B cell (primary cell): ENCODE measurements around the gene ASGR2. TPM values are rescaled to one million over a fixed set of nuclear protein-coding genes. Genes with fewer than 3 reads are reported as not detected.
"Not testable (repeated sequence)": the region's sequence is repeated elsewhere in the genome, so short reads cannot be mapped to it uniquely, and the experiment has no call there.

Experiments used
- ATAC-seq: fragments of 200-7000 bp; cut with Tn5 transposase; one replicate; pipeline ENCODE4 v1.10.0; 2021; ENCODE audit warnings: low read depth, mild to moderate bottlenecking, moderate number of reproducible peaks, moderate library complexity
- CTCF ChIA-PET: fragments of 350-600 bp; sonication (Branson Sonifier 250); formaldehyde crosslinking; loops from one replicate; lab custom pipeline; 2021; ENCODE audit warnings: antibody characterized with exemption, inconsistent platforms; lab: Charles Lee
- POLR2A ChIA-PET: fragments of 350-600 bp; sonication (Branson Sonifier 250); formaldehyde crosslinking; loops from one replicate; lab custom pipeline; 2021; ENCODE audit warnings: antibody characterized with exemption; lab: Charles Lee
- DNase-seq: peaks from one replicate; pipeline ENCODE4 v3.0.0; 2013
- H2AFZ ChIP-seq: 2 replicates; pipeline ENCODE4 v1.6.1; 2012; ENCODE audit warnings: mild to moderate bottlenecking, low read depth, low read length; ENCODE audit not compliant: insufficient read depth, poor library complexity, severe bottlenecking
- H3K27ac ChIP-seq, 2 donors: 1 replicate in 1 of 2; 2 replicates in 1 of 2; pipeline ENCODE4 v1.5.1; 2012 to 2013; ENCODE audit warnings: low read length in 2 of 2, mild to moderate bottlenecking in 2 of 2, moderate library complexity in 1 of 2
- H3K27me3 ChIP-seq, 4 experiments: fragments of 200-600 bp in 1 of 4; sonication (generic) in 1 of 4; replicated peaks in 1 of 4; 1 replicate in 2 of 4; 2 replicates in 2 of 4; pipeline versions ENCODE4 v1.6.1 to v1.7.0; 2013 to 2016; ENCODE audit warnings: low read length in 3 of 4, mild to moderate bottlenecking in 2 of 4, mixed read lengths in 1 of 4, moderate library complexity in 1 of 4; ENCODE audit not compliant: insufficient read depth in 4 of 4, control insufficient read depth in 3 of 4; ENCODE audit errors: control extremely low read depth in 1 of 4
- H3K36me3 ChIP-seq, 2 experiments: replicated peaks in 1 of 2; 1 replicate in 1 of 2; 2 replicates in 1 of 2; pipeline versions ENCODE4 v1.6.1 to v1.7.1; 2013; ENCODE audit warnings: low read length in 1 of 2; ENCODE audit not compliant: insufficient read depth in 2 of 2, control insufficient read depth in 1 of 2; ENCODE audit errors: control extremely low read depth in 1 of 2, extremely low read depth in 1 of 2
- H3K4me1 ChIP-seq, 2 donors: fragments of 200-600 bp in 1 of 2; sonication (generic) in 1 of 2; 1 replicate in 1 of 2; 2 replicates in 1 of 2; pipeline versions ENCODE4 v1.5.1 to v1.6.1; 2013 to 2017; ENCODE audit warnings: low read length in 2 of 2; ENCODE audit not compliant: control insufficient read depth in 2 of 2, insufficient read depth in 2 of 2
- H3K4me2 ChIP-seq: replicated peaks from 2 replicates; pipeline ENCODE3; 2012; ENCODE audit warnings: mild to moderate bottlenecking, low read depth, low read length; ENCODE audit not compliant: poor library complexity, severe bottlenecking
- H3K4me3 ChIP-seq, 5 experiments: fragments of 200-600 bp in 1 of 5; sonication (generic) in 1 of 5; 1 replicate in 3 of 5; 2 replicates in 2 of 5; pipeline versions ENCODE4 v1.5.1 to v1.7.0; 2011 to 2016; ENCODE audit warnings: low read length in 4 of 5, mild to moderate bottlenecking in 4 of 5, low read depth in 2 of 5, control low read depth in 1 of 5, moderate library complexity in 1 of 5; ENCODE audit not compliant: insufficient read depth in 1 of 5; ENCODE audit errors: control extremely low read depth in 1 of 5, extremely low read depth in 1 of 5
- H3K79me2 ChIP-seq: fragments of 200-600 bp; sonication (generic); one replicate; pipeline ENCODE4 v1.6.0; 2016; ENCODE audit warnings: low read length; ENCODE audit not compliant: control insufficient read depth, insufficient read depth
- H3K9ac ChIP-seq: fragments of 200-600 bp; sonication (generic); 2 replicates; pipeline ENCODE4 v1.6.1; 2017; ENCODE audit warnings: mild to moderate bottlenecking, low read length, moderate library complexity
- H3K9me3 ChIP-seq, 3 donors: one replicate each; pipeline versions ENCODE4 v1.6.1 to v1.7.1; 2013; ENCODE audit warnings: low read length in 2 of 3; ENCODE audit not compliant: control insufficient read depth in 2 of 3, insufficient read depth in 1 of 3; ENCODE audit errors: control extremely low read depth in 1 of 3
- H4K20me1 ChIP-seq: 2 replicates; pipeline ENCODE4 v1.6.0; 2012; ENCODE audit warnings: mild to moderate bottlenecking, low read length; ENCODE audit not compliant: insufficient read depth, control insufficient read depth, poor library complexity, severe bottlenecking
- H3K27ac Mint-ChIP-seq: one replicate; pipeline ENCODE4 v1.8.0; 2021; ENCODE audit warnings: mixed read lengths
- H3K27me3 Mint-ChIP-seq: one replicate; pipeline ENCODE4 v1.8.0; 2021; ENCODE audit warnings: mixed read lengths
- H3K4me1 Mint-ChIP-seq: one replicate; pipeline ENCODE4 v1.8.0; 2021; ENCODE audit warnings: mixed read lengths
- H3K4me3 Mint-ChIP-seq: one replicate; pipeline ENCODE4 v1.8.0; 2021; ENCODE audit warnings: mixed read lengths
- H3K9me3 Mint-ChIP-seq: one replicate; pipeline ENCODE4 v1.8.0; 2022; ENCODE audit warnings: mixed read lengths; ENCODE audit not compliant: insufficient read depth
- CTCF ChIP-seq: fragments of 200-600 bp; IDR thresholded peaks from one replicate; pipeline ENCODE4 v1.8.0; 2022; ENCODE audit warnings: antibody characterized with exemption, mild to moderate bottlenecking
- EZH2 ChIP-seq: IDR thresholded peaks from 2 replicates; pipeline ENCODE4 v1.6.1; 2012; ENCODE audit warnings: borderline replicate concordance, low read depth, mild to moderate bottlenecking, moderate library complexity, low read length; ENCODE audit not compliant: insufficient read depth, poor library complexity, severe bottlenecking
- WGBS: methylation state at CpG from one replicate; pipeline ENCODE4 v1.1.5; 2013; ENCODE audit warnings: missing lambda C conversion rate; ENCODE audit not compliant: insufficient coverage; 5-methylcytosine and 5-hydroxymethylcytosine counted together
- intact Hi-C: fragments of 100-400 bp; cut with micrococcal nuclease; formaldehyde crosslinking; loops from one replicate; pipeline ENCODE4 v1.10.0; 2022
- polyA minus RNA-seq: library from RNA; depleted of rRNA, polyadenylated mRNA; stranded (reverse); fragments of >200 nt; gene quantifications from 2 replicates; pipeline ENCODE4 v1.2.3, GENCODE V29; 2012
- polyA plus RNA-seq: library from polyadenylated mRNA; depleted of rRNA; stranded (reverse); fragments of >200 nt; gene quantifications from 2 replicates; pipeline ENCODE4 v1.2.3, GENCODE V29; 2012
- total RNA-seq, 2 donors: library from RNA; stranded (reverse); fragments of 120-200 nt in 1 of 2; gene quantifications; 1 replicate in 1 of 2; 2 replicates in 1 of 2; pipeline versions ENCODE4 v1.2.3 to v1.2.4, GENCODE V29; 2013 to 2022

The ASGR2 gene, protein sequence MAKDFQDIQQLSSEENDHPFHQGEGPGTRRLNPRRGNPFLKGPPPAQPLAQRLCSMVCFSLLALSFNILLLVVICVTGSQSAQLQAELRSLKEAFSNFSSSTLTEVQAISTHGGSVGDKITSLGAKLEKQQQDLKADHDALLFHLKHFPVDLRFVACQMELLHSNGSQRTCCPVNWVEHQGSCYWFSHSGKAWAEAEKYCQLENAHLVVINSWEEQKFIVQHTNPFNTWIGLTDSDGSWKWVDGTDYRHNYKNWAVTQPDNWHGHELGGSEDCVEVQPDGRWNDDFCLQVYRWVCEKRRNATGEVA
- total RNA-seq = not detected in 2 replicates
- total RNA-seq (2013) = 0.49 TPM
- polyA plus RNA-seq = 0.30 and 1.00 TPM in 2 replicates
- polyA minus RNA-seq = not detected in 2 replicates

DNA sequence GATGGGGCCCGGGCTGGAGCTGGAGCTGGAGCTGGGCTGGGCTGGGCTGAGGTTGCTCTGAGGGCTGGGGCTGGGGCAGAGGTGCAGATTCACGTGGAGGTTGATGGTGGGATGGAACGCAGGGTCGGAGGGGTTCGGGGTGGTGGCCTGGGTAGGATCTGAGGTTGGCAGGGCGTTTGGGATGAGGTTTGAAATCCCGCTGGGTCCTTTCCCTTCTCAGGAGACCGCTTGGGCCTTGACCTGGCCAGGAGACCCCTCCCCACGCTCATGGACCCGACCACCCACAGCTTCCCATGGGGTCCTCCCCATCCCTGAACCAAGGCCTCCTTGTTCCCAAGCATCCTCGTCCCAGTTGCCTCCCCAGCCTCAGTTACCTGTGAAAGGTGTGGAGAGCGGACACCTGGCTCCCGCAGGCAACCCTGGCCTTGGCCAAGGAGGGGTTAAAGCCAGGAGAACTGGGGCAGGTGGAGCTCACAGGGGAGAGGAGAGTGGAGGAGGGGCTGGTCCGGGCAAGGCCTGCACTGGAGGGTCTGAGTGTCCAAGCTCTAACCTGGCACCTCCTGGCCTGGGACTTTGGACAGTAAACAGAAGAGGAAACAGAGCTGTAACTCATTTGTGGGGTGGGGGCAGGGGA, at the start of gene ASGR2:
TSS of gene ASGR2 (minus strand) at position 582 of the 634 bp plus-strand sequence. CDS start 582 bp downstream, outside the sequence.
- H3K9me3 Mint-ChIP-seq = no peaks in the 10 kb centered on the region
- Histone ChIP-seq H4K20me1 (no peaks in the 10 kb centered on the region), H3K79me2 (no peaks in the 10 kb centered on the region), H3K36me3 (no peaks in the 10 kb centered on the region), H3K9me3 (peaks cover 0 to 11% (median 0%) of the 10 kb centered on the region in 3 donors), H2AFZ (no peak within 1 kb of the TSS), H3K27me3 (peaks cover 0 to 4% (median 0%) of the 10 kb centered on the region in 4 experiments), H3K4me3 (no peak within 1 kb of the TSS), H3K9ac (no peak within 1 kb of the TSS), H3K27ac (no peak within 1 kb of the TSS), H3K4me2 (no peak within 1 kb of the TSS), H3K4me1 (peaks cover 6% of the 10 kb centered on the region in 2 donors)
- DNase-seq (no peak), ATAC-seq (no peak)
- CTCF ChIA-PET = no interaction called here
- peaks cover 7% of the 10 kb centered on the region for H3K4me1 Mint-ChIP-seq
- POLR2A ChIA-PET = interaction anchor here (0.6 kb wide), 1 partner anchor 14 kb away, joined by 4 read pairs; no protein-coding TSS in a partner anchor
- H3K27ac Mint-ChIP-seq = no peak within 1 kb of the TSS
- WGBS = 87% methylated on average over 4 of the region's 14 CpGs
- H3K27me3 Mint-ChIP-seq = peaks cover 13% of the 10 kb centered on the region
- TF ChIP-seq CTCF (no peak), EZH2 (no peak)
- intact Hi-C loops = no loop called here
- no peak within 1 kb of the TSS for H3K4me3 Mint-ChIP-seq

- H3K9me3 ChIP-seq, H3K27ac Mint-ChIP-seq, H3K9me3 Mint-ChIP-seq, H3K9ac ChIP-seq, H4K20me1 ChIP-seq, H3K79me2 ChIP-seq, H3K4me3 Mint-ChIP-seq, ATAC-seq, DNase-seq, H3K4me1 Mint-ChIP-seq, H3K4me2 ChIP-seq, intact Hi-C loops, H3K27ac ChIP-seq, H3K27me3 ChIP-seq, H3K36me3 ChIP-seq, H3K4me1 ChIP-seq, H2AFZ ChIP-seq, H3K4me3 ChIP-seq, POLR2A ChIA-PET: not testable (repeated sequence)
- CTCF ChIA-PET = interaction anchor here (0.7 kb wide), 1 partner anchor 15 kb away, joined by 3 read pairs; no protein-coding TSS in a partner anchor
- WGBS = 70% methylated on average over 4 of the region's 10 CpGs
- peaks cover 34% of the 10 kb centered on the region for H3K27me3 Mint-ChIP-seq
Measured at GRCh38 chr17:7159571-7159970, 44.9 kb upstream of the ASGR2 start.

GRCh38 chr17:7158424-7158823, 43.8 kb upstream of the ASGR2 start:
- H3K4me3 ChIP-seq, H3K27me3 ChIP-seq, H4K20me1 ChIP-seq, H3K27ac ChIP-seq, H3K79me2 ChIP-seq, intact Hi-C loops, H2AFZ ChIP-seq, H3K27ac Mint-ChIP-seq, CTCF ChIA-PET, H3K4me1 Mint-ChIP-seq, H3K4me3 Mint-ChIP-seq, H3K4me1 ChIP-seq, POLR2A ChIA-PET, DNase-seq, H3K4me2 ChIP-seq, H3K36me3 ChIP-seq, H3K9me3 ChIP-seq, H3K9ac ChIP-seq, H3K9me3 Mint-ChIP-seq, ATAC-seq: not testable (repeated sequence)
- WGBS = 96% methylated on average over 7 of the region's 10 CpGs
- H3K27me3 Mint-ChIP-seq = peaks cover 39% of the 10 kb centered on the region
